ENCODE results near the gene SLC2A3.
"Not testable (repeated sequence)": the region's sequence is repeated elsewhere in the genome, so short reads cannot be mapped to it uniquely, and the experiment has no call there.

The SLC2A3 gene

GRCh38 chr12:7905600-7906125, 30.3 kb downstream of the SLC2A3 start:
- not testable (repeated sequence) for H3K4me3 ChIP-seq (ENCODE audit: low read length); H3K36me3 ChIP-seq (ENCODE audit: insufficient read depth, low read length); H3K9ac ChIP-seq (ENCODE audit: low read depth, low read length); H3K4me2 ChIP-seq (ENCODE audit: low read length); H3K4me1 ChIP-seq (ENCODE audit: control insufficient read depth, insufficient read depth, low read length); H3K9me3 ChIP-seq (replicated peaks; ENCODE audit: low read length); H3K27me3 ChIP-seq (ENCODE audit: control insufficient read depth, insufficient read depth, low read length)

- H3K4me1 ChIP-seq (ENCODE audit: control insufficient read depth, insufficient read depth, low read length), result no peaks in the 10 kb centered on the region
- H3K27me3 ChIP-seq (ENCODE audit: control insufficient read depth, insufficient read depth, low read length), result no peaks in the 10 kb centered on the region
- no peak overlapping the region for H3K4me2 ChIP-seq (ENCODE audit: low read length)
- H3K36me3 ChIP-seq (ENCODE audit: insufficient read depth, low read length), result no peaks in the 10 kb centered on the region
- no peak overlapping the region for H3K9ac ChIP-seq (ENCODE audit: low read depth, low read length)
- no peak overlapping the region for H3K4me3 ChIP-seq (ENCODE audit: low read length)
- H3K9me3 ChIP-seq (replicated peaks; ENCODE audit: low read length), result no peaks in the 10 kb centered on the region
Observed at GRCh38 chr12:7905071-7905470, 30.9 kb downstream of the SLC2A3 start.

- H3K4me3 ChIP-seq (ENCODE audit: low read length); H3K27me3 ChIP-seq (ENCODE audit: control insufficient read depth, insufficient read depth, low read length); H3K4me1 ChIP-seq (ENCODE audit: control insufficient read depth, insufficient read depth, low read length); H3K9me3 ChIP-seq (replicated peaks; ENCODE audit: low read length); H3K36me3 ChIP-seq (ENCODE audit: insufficient read depth, low read length); H3K9ac ChIP-seq (ENCODE audit: low read depth, low read length); H3K4me2 ChIP-seq (ENCODE audit: low read length): not testable (repeated sequence)
Observed at GRCh38 chr12:7902416-7902815, 33.6 kb downstream of the SLC2A3 start.

GRCh38 chr12:7899755-7900154, 36.2 kb downstream of the SLC2A3 start:
- Histone ChIP-seq H3K4me1 (ENCODE audit: control insufficient read depth, insufficient read depth, low read length) (no peaks in the 10 kb centered on the region), H3K36me3 (ENCODE audit: insufficient read depth, low read length) (no peaks in the 10 kb centered on the region), H3K4me3 (ENCODE audit: low read length) (no peak overlapping the region)

GRCh38 chr12:7896726-7897125, 39.3 kb downstream of the SLC2A3 start:
- H3K9ac ChIP-seq (ENCODE audit: low read depth, low read length); H3K36me3 ChIP-seq (ENCODE audit: insufficient read depth, low read length); H3K4me2 ChIP-seq (ENCODE audit: low read length); H3K4me1 ChIP-seq (ENCODE audit: control insufficient read depth, insufficient read depth, low read length); H3K27me3 ChIP-seq (ENCODE audit: control insufficient read depth, insufficient read depth, low read length); H3K4me3 ChIP-seq (ENCODE audit: low read length); H3K9me3 ChIP-seq (replicated peaks; ENCODE audit: low read length): not testable (repeated sequence)

More at GRCh38 chr12:7899755-7900154, 36.2 kb downstream of the SLC2A3 start:
- H3K9ac ChIP-seq (ENCODE audit: low read depth, low read length), result no peak overlapping the region
- no peaks in the 10 kb centered on the region for H3K9me3 ChIP-seq (replicated peaks; ENCODE audit: low read length)
- H3K4me2 ChIP-seq (ENCODE audit: low read length), result no peak overlapping the region
- H3K27me3 ChIP-seq (ENCODE audit: control insufficient read depth, insufficient read depth, low read length), result no peaks in the 10 kb centered on the region

- H3K27me3 ChIP-seq (ENCODE audit: control insufficient read depth, insufficient read depth, low read length), result peaks cover 4% of the 10 kb centered on the region
- no peaks in the 10 kb centered on the region for H3K9me3 ChIP-seq (replicated peaks; ENCODE audit: low read length)
- H3K36me3 ChIP-seq (ENCODE audit: insufficient read depth, low read length), result no peaks in the 10 kb centered on the region
- no peak overlapping the region for H3K4me3 ChIP-seq (ENCODE audit: low read length)
- H3K4me1 ChIP-seq (ENCODE audit: control insufficient read depth, insufficient read depth, low read length), result peaks cover 4% of the 10 kb centered on the region
- no peak overlapping the region for H3K9ac ChIP-seq (ENCODE audit: low read depth, low read length)
- no peak overlapping the region for H3K4me2 ChIP-seq (ENCODE audit: low read length)
Observed at GRCh38 chr12:7892186-7892980, 43.6 kb downstream of the SLC2A3 start.

GRCh38 chr12:7884689-7885088, 51.3 kb downstream of the SLC2A3 start:
- Histone ChIP-seq H3K4me3 (ENCODE audit: low read length) (no peak overlapping the region), H3K9ac (ENCODE audit: low read depth, low read length) (no peak overlapping the region), H3K36me3 (ENCODE audit: insufficient read depth, low read length) (no peaks in the 10 kb centered on the region)

GRCh38 chr12:7881736-7882120, 54.3 kb downstream of the SLC2A3 start:
- H3K4me1 ChIP-seq (ENCODE audit: control insufficient read depth, insufficient read depth, low read length); H3K9me3 ChIP-seq (replicated peaks; ENCODE audit: low read length); H3K36me3 ChIP-seq (ENCODE audit: insufficient read depth, low read length); H3K4me2 ChIP-seq (ENCODE audit: low read length); H3K9ac ChIP-seq (ENCODE audit: low read depth, low read length); H3K4me3 ChIP-seq (ENCODE audit: low read length); H3K27me3 ChIP-seq (ENCODE audit: control insufficient read depth, insufficient read depth, low read length): not testable (repeated sequence)

More at GRCh38 chr12:7884689-7885088, 51.3 kb downstream of the SLC2A3 start:
- peaks cover 4% of the 10 kb centered on the region for H3K27me3 ChIP-seq (ENCODE audit: control insufficient read depth, insufficient read depth, low read length)
- H3K4me1 ChIP-seq (ENCODE audit: control insufficient read depth, insufficient read depth, low read length), result no peaks in the 10 kb centered on the region
- no peaks in the 10 kb centered on the region for H3K9me3 ChIP-seq (replicated peaks; ENCODE audit: low read length)
- H3K4me2 ChIP-seq (ENCODE audit: low read length), result no peak overlapping the region

GRCh38 chr12:7880952-7881735, 54.8 kb downstream of the SLC2A3 start:
- H3K9ac ChIP-seq (ENCODE audit: low read depth, low read length); H3K27me3 ChIP-seq (ENCODE audit: control insufficient read depth, insufficient read depth, low read length); H3K4me2 ChIP-seq (ENCODE audit: low read length); H3K4me1 ChIP-seq (ENCODE audit: control insufficient read depth, insufficient read depth, low read length); H3K36me3 ChIP-seq (ENCODE audit: insufficient read depth, low read length); H3K9me3 ChIP-seq (replicated peaks; ENCODE audit: low read length); H3K4me3 ChIP-seq (ENCODE audit: low read length): not testable (repeated sequence)

GRCh38 chr12:7879246-7879645, 56.7 kb downstream of the SLC2A3 start:
- Histone ChIP-seq H3K9me3 (replicated peaks; ENCODE audit: low read length) (no peaks in the 10 kb centered on the region), H3K4me3 (ENCODE audit: low read length) (no peak overlapping the region), H3K36me3 (ENCODE audit: insufficient read depth, low read length) (no peaks in the 10 kb centered on the region), H3K4me2 (ENCODE audit: low read length) (no peak overlapping the region), H3K9ac (ENCODE audit: low read depth, low read length) (no peak overlapping the region), H3K4me1 (ENCODE audit: control insufficient read depth, insufficient read depth, low read length) (no peaks in the 10 kb centered on the region), H3K27me3 (ENCODE audit: control insufficient read depth, insufficient read depth, low read length) (no peaks in the 10 kb centered on the region)

GRCh38 chr12:7877420-7877819, 58.6 kb downstream of the SLC2A3 start:
- H3K27me3 ChIP-seq (ENCODE audit: control insufficient read depth, insufficient read depth, low read length), result peaks cover 13% of the 10 kb centered on the region
- H3K4me2 ChIP-seq (ENCODE audit: low read length), result no peak overlapping the region
- no peak overlapping the region for H3K9ac ChIP-seq (ENCODE audit: low read depth, low read length)
- H3K4me1 ChIP-seq (ENCODE audit: control insufficient read depth, insufficient read depth, low read length), result no peaks in the 10 kb centered on the region
- H3K9me3 ChIP-seq (replicated peaks; ENCODE audit: low read length), result no peaks in the 10 kb centered on the region
- H3K36me3 ChIP-seq (ENCODE audit: insufficient read depth, low read length), result no peaks in the 10 kb centered on the region
- no peak overlapping the region for H3K4me3 ChIP-seq (ENCODE audit: low read length)

Measured in skeletal muscle satellite cell (primary cell).